GM23338 (cell line): ENCODE data around the gene EMC1. TPM values are rescaled to one million over a fixed set of nuclear protein-coding genes. Genes with fewer than 3 reads are reported as not detected.

Source experiments
- ATAC-seq: fragments of 200-7000 bp; cut with Tn5 transposase; 3 replicates; pipeline ENCODE4 v1.9.1; 2020
- DNase-seq: peaks from one replicate; pipeline ENCODE4 v3.0.0-alpha.2; 2015; ENCODE audit warnings: low spot score
- H2AFZ ChIP-seq: fragments of 200-600 bp; sonication (generic); 2 replicates; pipeline ENCODE4 v1.8.0; 2016; ENCODE audit warnings: antibody characterized with exemption, mild to moderate bottlenecking, moderate library complexity
- H3F3A ChIP-seq: fragments of 200-600 bp; sonication (generic); replicated peaks from 2 replicates; pipeline ENCODE4 v1.8.0; 2017; ENCODE audit warnings: antibody characterized with exemption, mixed run types, low read depth
- H3K27ac ChIP-seq: fragments of 200-600 bp; sonication (generic); 2 replicates; pipeline ENCODE4 v1.6.1; 2016; ENCODE audit warnings: low read depth
- H3K27me3 ChIP-seq: fragments of 200-600 bp; sonication (generic); 2 replicates; pipeline ENCODE4 v1.8.0; 2016; ENCODE audit warnings: mild to moderate bottlenecking, mixed run types, moderate library complexity; ENCODE audit not compliant: insufficient read depth
- H3K36me3 ChIP-seq: fragments of 200-600 bp; sonication (generic); 2 replicates; pipeline ENCODE4 v1.8.0; 2016; ENCODE audit warnings: mild to moderate bottlenecking; ENCODE audit not compliant: insufficient read depth
- H3K4me1 ChIP-seq: fragments of 200-600 bp; sonication (generic); 2 replicates; pipeline ENCODE4 v1.8.0; 2016; ENCODE audit warnings: mild to moderate bottlenecking, moderate library complexity; ENCODE audit not compliant: insufficient read depth
- H3K4me2 ChIP-seq: fragments of 200-600 bp; sonication (generic); 2 replicates; pipeline ENCODE4 v1.7.1; 2017; ENCODE audit warnings: mixed run types
- H3K4me3 ChIP-seq: fragments of 200-600 bp; sonication (generic); 2 replicates; pipeline ENCODE4 v1.6.1; 2016; ENCODE audit warnings: mixed run types
- H3K79me2 ChIP-seq: fragments of 200-600 bp; sonication (generic); replicated peaks from 2 replicates; pipeline ENCODE4 v1.8.0; 2017; ENCODE audit warnings: mild to moderate bottlenecking; ENCODE audit not compliant: insufficient read depth
- H3K9me2 ChIP-seq: fragments of 200-600 bp; sonication (generic); 2 replicates; pipeline ENCODE4 v1.8.0; 2017; ENCODE audit not compliant: insufficient read depth
- H4K20me1 ChIP-seq: fragments of 200-600 bp; sonication (generic); replicated peaks from 2 replicates; pipeline ENCODE4 v1.8.0; 2017; ENCODE audit warnings: mild to moderate bottlenecking; ENCODE audit not compliant: insufficient read depth
- H3K27ac Mint-ChIP-seq: 2 replicates; pipeline ENCODE4 v1.8.0; 2020; ENCODE audit warnings: inconsistent platforms, mild to moderate bottlenecking, moderate library complexity, mixed read lengths
- H3K27me3 Mint-ChIP-seq: 3 replicates; pipeline ENCODE4 v1.8.0; 2022; ENCODE audit warnings: low read depth, mild to moderate bottlenecking, moderate library complexity, mixed read lengths, inconsistent platforms; ENCODE audit not compliant: insufficient read depth, poor library complexity
- H3K36me3 Mint-ChIP-seq: 3 replicates; pipeline ENCODE4 v1.8.0; 2021; ENCODE audit warnings: low read depth, mild to moderate bottlenecking, inconsistent platforms, moderate library complexity, mixed read lengths
- H3K4me1 Mint-ChIP-seq: 3 replicates; pipeline ENCODE4 v1.8.0; 2020; ENCODE audit warnings: mild to moderate bottlenecking, inconsistent platforms, mixed read lengths
- H3K4me3 Mint-ChIP-seq: 3 replicates; pipeline ENCODE4 v1.8.0; 2021; ENCODE audit warnings: moderate library complexity, mild to moderate bottlenecking, inconsistent platforms, mixed read lengths
- H3K9me3 Mint-ChIP-seq: 3 replicates; pipeline ENCODE4 v1.8.0; 2020; ENCODE audit warnings: moderate library complexity, mild to moderate bottlenecking, inconsistent platforms, mixed read lengths
- CREB1 ChIP-seq: fragments of 250-450 bp; sonication (Bioruptor Pico); IDR thresholded peaks from 2 replicates; pipeline ENCODE4 v1.5.0; 2020; ENCODE audit warnings: low read depth, mild to moderate bottlenecking, moderate library complexity
- CTCF ChIP-seq, 2 experiments: fragments of 200-600 bp in 1 of 2; sonication (generic) in 1 of 2; conservative IDR thresholded peaks; 2 replicates each; pipeline versions ENCODE4 v1.5.1 to v1.6.1; 2016 to 2017; ENCODE audit warnings: antibody characterized with exemption in 2 of 2, low read depth in 2 of 2, mild to moderate bottlenecking in 2 of 2, moderate library complexity in 1 of 2
- EZH2 ChIP-seq: fragments of 200-600 bp; sonication (generic); IDR thresholded peaks from one replicate; pipeline ENCODE4 v1.8.0; 2017; ENCODE audit warnings: antibody characterized with exemption, mild to moderate bottlenecking, low read depth; ENCODE audit not compliant: unreplicated experiment
- EZH2phosphoT487 ChIP-seq: fragments of 200-600 bp; sonication (generic); IDR thresholded peaks from one replicate; pipeline ENCODE4 v1.8.1; 2018; ENCODE audit warnings: antibody characterized with exemption; ENCODE audit not compliant: unreplicated experiment
- JUNB ChIP-seq: IDR thresholded peaks from one replicate; pipeline ENCODE4 v1.6.1; 2016; ENCODE audit warnings: antibody characterized with exemption; ENCODE audit not compliant: unreplicated experiment
- NANOG ChIP-seq: IDR thresholded peaks from 2 replicates; pipeline ENCODE4 v1.6.1; 2016; ENCODE audit warnings: antibody characterized with exemption, borderline replicate concordance
- POLR2AphosphoS5 ChIP-seq: IDR thresholded peaks from 2 replicates; pipeline ENCODE4 v1.6.1; 2016; ENCODE audit warnings: antibody characterized with exemption, low read depth
- STAT1 ChIP-seq: IDR thresholded peaks from one replicate; pipeline ENCODE4 v1.6.1; 2016; ENCODE audit warnings: antibody characterized with exemption; ENCODE audit not compliant: unreplicated experiment
- ZNF114 ChIP-seq: fragments of 250-450 bp; sonication (Bioruptor Pico); IDR thresholded peaks from 2 replicates; pipeline ENCODE4 v1.5.0; 2020; ENCODE audit warnings: mild to moderate bottlenecking, moderate library complexity
- ZNF331 ChIP-seq: fragments of 250-450 bp; sonication (Bioruptor Pico); IDR thresholded peaks from 2 replicates; pipeline ENCODE4 v1.5.0; 2020; ENCODE audit warnings: low read depth, mild to moderate bottlenecking, moderate library complexity
- ZNF462 ChIP-seq: fragments of 250-450 bp; sonication (Bioruptor Pico); IDR thresholded peaks from 2 replicates; pipeline ENCODE4 v1.5.0; 2020; ENCODE audit warnings: mild to moderate bottlenecking, moderate library complexity
- polyA plus RNA-seq: library from polyadenylated mRNA; unstranded; fragments of >200 nt; fragmentation: Nextera tagmentation; extraction: Ambion mirVana; gene quantifications from 2 replicates; pipeline ENCODE4 v1.2.1, GENCODE V29; 2016
- total RNA-seq: library from RNA; depleted of rRNA; stranded (reverse); fragments of >200 nt; shearing (Covaris generic); gene quantifications from 2 replicates; pipeline ENCODE4 v1.2.3, GENCODE V29; 2014
- TF ChIP-seq, protein P1 (sequence below): IDR thresholded peaks from 2 replicates; pipeline ENCODE4 v1.6.1; 2016; ENCODE audit warnings: antibody characterized with exemption
- TF ChIP-seq, protein P2 (sequence below): IDR thresholded peaks from one replicate; pipeline ENCODE4 v1.6.1; 2018; ENCODE audit warnings: antibody characterized with exemption; ENCODE audit not compliant: unreplicated experiment

EMC1 gene
- total and polyA plus RNA-seq, 2 experiments from 2014 or later, result 17.6 to 53.0 TPM

DNA sequence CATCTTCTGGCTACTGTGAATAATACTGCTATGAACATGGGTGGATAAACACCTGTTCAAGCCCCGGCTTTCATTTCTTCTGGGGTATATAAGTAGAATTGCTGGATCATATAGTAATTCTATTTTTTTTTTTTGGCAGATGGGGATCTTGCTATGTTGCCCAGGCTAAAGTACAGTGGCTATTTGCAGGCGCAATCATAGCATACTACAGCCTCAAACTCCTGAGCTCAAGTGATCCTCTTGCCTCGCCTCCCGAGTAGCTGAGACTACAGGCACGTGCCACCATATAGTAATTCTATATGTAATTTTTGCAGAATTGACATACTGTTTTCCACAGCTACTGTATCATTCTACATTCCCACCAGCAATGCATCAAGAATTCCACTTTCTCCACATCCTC is 69.1 kb downstream of the EMC1 start:
- Mint-ChIP-seq H3K4me1 (no peaks in the 10 kb centered on the region), H3K27me3 (no peaks in the 10 kb centered on the region), H3K27ac (no peak overlapping the region), H3K9me3 (no peaks in the 10 kb centered on the region), H3K36me3 (peaks cover 88% of the 10 kb centered on the region), H3K4me3 (no peak overlapping the region)
- no peak overlapping the region for H3K4me2 ChIP-seq
- peaks cover 14% of the 10 kb centered on the region; the same call in 1 of the 2 replicates for H3K79me2 ChIP-seq
- no peak overlapping the region for H2AFZ ChIP-seq
- DNase-seq (no peak), ATAC-seq (no peak)
- H3K4me1 ChIP-seq, result no peaks in the 10 kb centered on the region
- TF ChIP-seq ZNF331 (CRISPR knock-in tag), result no peak
- no peak for TF ChIP-seq NANOG
- TF ChIP-seq, protein P1, sequence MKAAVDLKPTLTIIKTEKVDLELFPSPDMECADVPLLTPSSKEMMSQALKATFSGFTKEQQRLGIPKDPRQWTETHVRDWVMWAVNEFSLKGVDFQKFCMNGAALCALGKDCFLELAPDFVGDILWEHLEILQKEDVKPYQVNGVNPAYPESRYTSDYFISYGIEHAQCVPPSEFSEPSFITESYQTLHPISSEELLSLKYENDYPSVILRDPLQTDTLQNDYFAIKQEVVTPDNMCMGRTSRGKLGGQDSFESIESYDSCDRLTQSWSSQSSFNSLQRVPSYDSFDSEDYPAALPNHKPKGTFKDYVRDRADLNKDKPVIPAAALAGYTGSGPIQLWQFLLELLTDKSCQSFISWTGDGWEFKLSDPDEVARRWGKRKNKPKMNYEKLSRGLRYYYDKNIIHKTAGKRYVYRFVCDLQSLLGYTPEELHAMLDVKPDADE, result no peak
- TF ChIP-seq ZNF114 (CRISPR knock-in tag), result no peak
- no peak for TF ChIP-seq ZNF462
- TF ChIP-seq CTCF (conservative IDR thresholded peaks at IDR 0.05; ENCODE audit: low read depth in 2 of 2), result no peak
- no peak for TF ChIP-seq JUNB
- TF ChIP-seq STAT1, result no peak
- TF ChIP-seq POLR2AphosphoS5, result no peak
- no peak for TF ChIP-seq EZH2phosphoT487
- TF ChIP-seq CREB1 (CRISPR knock-in tag), result no peak
- TF ChIP-seq EZH2, result no peak
- TF ChIP-seq, protein P2, sequence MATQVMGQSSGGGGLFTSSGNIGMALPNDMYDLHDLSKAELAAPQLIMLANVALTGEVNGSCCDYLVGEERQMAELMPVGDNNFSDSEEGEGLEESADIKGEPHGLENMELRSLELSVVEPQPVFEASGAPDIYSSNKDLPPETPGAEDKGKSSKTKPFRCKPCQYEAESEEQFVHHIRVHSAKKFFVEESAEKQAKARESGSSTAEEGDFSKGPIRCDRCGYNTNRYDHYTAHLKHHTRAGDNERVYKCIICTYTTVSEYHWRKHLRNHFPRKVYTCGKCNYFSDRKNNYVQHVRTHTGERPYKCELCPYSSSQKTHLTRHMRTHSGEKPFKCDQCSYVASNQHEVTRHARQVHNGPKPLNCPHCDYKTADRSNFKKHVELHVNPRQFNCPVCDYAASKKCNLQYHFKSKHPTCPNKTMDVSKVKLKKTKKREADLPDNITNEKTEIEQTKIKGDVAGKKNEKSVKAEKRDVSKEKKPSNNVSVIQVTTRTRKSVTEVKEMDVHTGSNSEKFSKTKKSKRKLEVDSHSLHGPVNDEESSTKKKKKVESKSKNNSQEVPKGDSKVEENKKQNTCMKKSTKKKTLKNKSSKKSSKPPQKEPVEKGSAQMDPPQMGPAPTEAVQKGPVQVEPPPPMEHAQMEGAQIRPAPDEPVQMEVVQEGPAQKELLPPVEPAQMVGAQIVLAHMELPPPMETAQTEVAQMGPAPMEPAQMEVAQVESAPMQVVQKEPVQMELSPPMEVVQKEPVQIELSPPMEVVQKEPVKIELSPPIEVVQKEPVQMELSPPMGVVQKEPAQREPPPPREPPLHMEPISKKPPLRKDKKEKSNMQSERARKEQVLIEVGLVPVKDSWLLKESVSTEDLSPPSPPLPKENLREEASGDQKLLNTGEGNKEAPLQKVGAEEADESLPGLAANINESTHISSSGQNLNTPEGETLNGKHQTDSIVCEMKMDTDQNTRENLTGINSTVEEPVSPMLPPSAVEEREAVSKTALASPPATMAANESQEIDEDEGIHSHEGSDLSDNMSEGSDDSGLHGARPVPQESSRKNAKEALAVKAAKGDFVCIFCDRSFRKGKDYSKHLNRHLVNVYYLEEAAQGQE, result no peak
- H3K4me3 ChIP-seq, result no peak overlapping the region
- H3K36me3 ChIP-seq, result peaks cover 94% of the 10 kb centered on the region
- no peaks in the 10 kb centered on the region for H3F3A ChIP-seq
- H4K20me1 ChIP-seq, result peaks cover 25% of the 10 kb centered on the region
- no peaks in the 10 kb centered on the region for H3K27me3 ChIP-seq
- no peak overlapping the region for H3K27ac ChIP-seq
- no peaks in the 10 kb centered on the region for H3K9me2 ChIP-seq
